Activated CD8-positive, alpha-beta memory T cell treated with anti-CD3 and anti-CD28 coated beads for 48 hours (primary cell): Measurements from ENCODE around the gene CHD2.

ENCODE experiments used
- DNase-seq, 3 experiments: peaks; one replicate each; pipeline ENCODE4 v3.0.0-alpha.2; 2020; ENCODE audit warnings: low read depth in 2 of 3, low spot score in 2 of 3

Gene CHD2

GRCh38 chr15:92930054-92930621, 30.0 kb downstream of the CHD2 start:
- DNase-seq, result no peak

- DNase-seq, result no peak
Observed at GRCh38 chr15:92930776-92931175, 30.7 kb downstream of the CHD2 start.

- no peak for DNase-seq
Observed at GRCh38 chr15:92932946-92933649, 33.0 kb downstream of the CHD2 start.

GRCh38 chr15:92933831-92934230, 33.7 kb downstream of the CHD2 start:
- no peak for DNase-seq

- no peak for DNase-seq
Observed at GRCh38 chr15:92934716-92935115, 34.6 kb downstream of the CHD2 start.

GRCh38 chr15:92936138-92936537, 36.0 kb downstream of the CHD2 start:
- no peak for DNase-seq

- DNase-seq, result no peak
Observed at GRCh38 chr15:92936693-92937092, 36.6 kb downstream of the CHD2 start.

- DNase-seq, result no peak
Observed at GRCh38 chr15:92937901-92938300, 37.8 kb downstream of the CHD2 start.

GRCh38 chr15:92938387-92938786, 38.3 kb downstream of the CHD2 start:
- no peak for DNase-seq

- no peak for DNase-seq
Observed at GRCh38 chr15:92941668-92942067, 41.5 kb downstream of the CHD2 start.

GRCh38 chr15:92942706-92943105, 42.6 kb downstream of the CHD2 start:
- DNase-seq, result no peak

GRCh38 chr15:92943581-92943980, 43.5 kb downstream of the CHD2 start:
- DNase-seq, result no peak

GRCh38 chr15:92944946-92945521, 44.9 kb downstream of the CHD2 start:
- DNase-seq, result no peak

GRCh38 chr15:92947071-92947730, 47.1 kb downstream of the CHD2 start:
- no peak for DNase-seq

- DNase-seq, result no peak
Observed at GRCh38 chr15:92949604-92950249, 49.6 kb downstream of the CHD2 start.

GRCh38 chr15:92951800-92952457, 51.8 kb downstream of the CHD2 start:
- DNase-seq, result no peak

GRCh38 chr15:92952458-92952850, 52.3 kb downstream of the CHD2 start:
- DNase-seq, result no peak

GRCh38 chr15:92953566-92953965, 53.4 kb downstream of the CHD2 start:
- no peak for DNase-seq

- DNase-seq, result no peak
Observed at GRCh38 chr15:92954002-92954401, 53.9 kb downstream of the CHD2 start.

GRCh38 chr15:92954578-92954977, 54.5 kb downstream of the CHD2 start:
- DNase-seq, result no peak

GRCh38 chr15:92955706-92956105, 55.6 kb downstream of the CHD2 start:
- DNase-seq, result no peak
